Renal pelvis (tissue), 3 donors: ENCODE data around the gene PRR35. TPM values are rescaled to one million over a fixed set of nuclear protein-coding genes. Genes with fewer than 3 reads are reported as not detected.

Experiments
- polyA plus RNA-seq, 3 donors: library from polyadenylated mRNA; unstranded; fragments of 120-200 nt; gene quantifications; one replicate each; pipeline ENCODE4 v1.2.1, GENCODE V29; 2013; ENCODE audit not compliant: insufficient read length in 3 of 3

PRR35 gene
- polyA plus RNA-seq, 3 donors: 16.0 to 17.8 (median 16.5) TPM

Other genes starting within 250 kb of the PRR35 start
- 10 to 100 TPM; 21.9 to 22.9 (median 22.7) TPM for gene AXIN1, start 207.7 kb upstream of the PRR35 start, polyA plus RNA-seq
- 10 to 100 TPM; 66.6 to 94.3 (median 88.1) TPM for gene MRPL28, start 189.9 kb upstream of the PRR35 start, polyA plus RNA-seq
- 10 to 100 TPM; 59.4 to 76.2 (median 65.6) TPM for gene PGAP6, start 178.4 kb upstream of the PRR35 start, polyA plus RNA-seq
- 100 to 1,000 TPM; 120 to 161 (median 140) TPM for gene NME4, start 163.2 kb upstream of the PRR35 start, polyA plus RNA-seq
- 10 to 100 TPM; 19.6 to 47.3 (median 33.7) TPM for gene DECR2, start 158.5 kb upstream of the PRR35 start, polyA plus RNA-seq
- gene RAB11FIP3, start 134.7 kb upstream of the PRR35 start, polyA plus RNA-seq: 100 to 1,000 TPM; 100 to 155 (median 149) TPM
- 10 to 100 TPM; 33.2 to 40.3 (median 36.7) TPM for gene CAPN15, start 32.7 kb upstream of the PRR35 start, polyA plus RNA-seq
- gene NHLRC4, start 6.6 kb downstream of the PRR35 start, polyA plus RNA-seq: 1 to 10 TPM; 9.0 to 9.6 (median 9.3) TPM
- gene PIGQ, start 9.6 kb downstream of the PRR35 start, polyA plus RNA-seq: 10 to 100 TPM; 67.1 to 99.6 (median 85.4) TPM
- 10 to 100 TPM; 24.5 to 33.9 (median 24.6) TPM for gene RAB40C, start 29.7 kb downstream of the PRR35 start, polyA plus RNA-seq
- 1 to 10 TPM; 2.2 to 2.8 (median 2.3) TPM for gene WFIKKN1, start 70.6 kb downstream of the PRR35 start, polyA plus RNA-seq
- 10 to 100 TPM; 51.4 to 71.5 (median 67.8) TPM for gene METTL26, start 75.9 kb downstream of the PRR35 start, polyA plus RNA-seq
- gene MCRIP2, start 81.4 kb downstream of the PRR35 start, polyA plus RNA-seq: 10 to 100 TPM; 25.5 to 27.4 (median 25.7) TPM
- gene WDR90, start 89.0 kb downstream of the PRR35 start, polyA plus RNA-seq: 10 to 100 TPM; 44.3 to 67.4 (median 52.0) TPM
- 100 to 1,000 TPM in 1 of 3 donors, 10 to 100 TPM in 2; 85.9 to 117 (median 97.9) TPM for gene RHOT2, start 107.7 kb downstream of the PRR35 start, polyA plus RNA-seq
- 1 to 10 TPM; 1.6 to 2.5 (median 1.8) TPM for gene RHBDL1, start 115.3 kb downstream of the PRR35 start, polyA plus RNA-seq
- 100 to 1,000 TPM; 109 to 133 (median 128) TPM for gene STUB1, start 120.0 kb downstream of the PRR35 start, polyA plus RNA-seq
- gene JMJD8, start 123.9 kb downstream of the PRR35 start, polyA plus RNA-seq: 10 to 100 TPM; 75.1 to 80.9 (median 75.2) TPM
- gene WDR24, start 130.0 kb downstream of the PRR35 start, polyA plus RNA-seq: 10 to 100 TPM; 14.6 to 16.3 (median 15.4) TPM
- 1 to 10 TPM; 1.1 to 2.8 (median 1.9) TPM for gene FBXL16, start 145.4 kb downstream of the PRR35 start, polyA plus RNA-seq
- 10 to 100 TPM in 2 of 3 donors, 1 to 10 TPM in 1; 7.3 to 16.0 (median 12.8) TPM for gene METRN, start 154.7 kb downstream of the PRR35 start, polyA plus RNA-seq
- gene ANTKMT, start 160.8 kb downstream of the PRR35 start, polyA plus RNA-seq: 10 to 100 TPM; 18.9 to 24.3 (median 22.5) TPM
- gene CCDC78, start 166.0 kb downstream of the PRR35 start, polyA plus RNA-seq: 1 to 10 TPM; 2.5 to 4.8 (median 3.6) TPM
- 1 to 10 TPM; 4.6 to 8.5 (median 4.8) TPM for gene HAGHL, start 166.7 kb downstream of the PRR35 start, polyA plus RNA-seq
- gene CIAO3, start 180.6 kb downstream of the PRR35 start, polyA plus RNA-seq: 10 to 100 TPM; 27.1 to 34.9 (median 27.3) TPM
- gene MSLN, start 200.3 kb downstream of the PRR35 start, polyA plus RNA-seq: 10 to 100 TPM; 12.9 to 21.3 (median 17.4) TPM
- 10 to 100 TPM; 13.5 to 19.3 (median 18.6) TPM for gene RPUSD1, start 228.0 kb downstream of the PRR35 start, polyA plus RNA-seq
- gene CHTF18, start 228.2 kb downstream of the PRR35 start, polyA plus RNA-seq: 10 to 100 TPM; 31.8 to 34.3 (median 32.0) TPM
- gene GNG13, start 240.3 kb downstream of the PRR35 start, polyA plus RNA-seq: under 1 TPM; 0.39 to 0.47 (median 0.41) TPM